ENCODE measurements around the gene CEND1. TPM values are rescaled to one million over a fixed set of nuclear protein-coding genes. Genes with fewer than 3 reads are reported as not detected.

The CEND1 gene
- polyA plus RNA-seq, 1 of the 3 experiments (the other 2 are of a cell fraction), result 3.6 TPM

DNA sequence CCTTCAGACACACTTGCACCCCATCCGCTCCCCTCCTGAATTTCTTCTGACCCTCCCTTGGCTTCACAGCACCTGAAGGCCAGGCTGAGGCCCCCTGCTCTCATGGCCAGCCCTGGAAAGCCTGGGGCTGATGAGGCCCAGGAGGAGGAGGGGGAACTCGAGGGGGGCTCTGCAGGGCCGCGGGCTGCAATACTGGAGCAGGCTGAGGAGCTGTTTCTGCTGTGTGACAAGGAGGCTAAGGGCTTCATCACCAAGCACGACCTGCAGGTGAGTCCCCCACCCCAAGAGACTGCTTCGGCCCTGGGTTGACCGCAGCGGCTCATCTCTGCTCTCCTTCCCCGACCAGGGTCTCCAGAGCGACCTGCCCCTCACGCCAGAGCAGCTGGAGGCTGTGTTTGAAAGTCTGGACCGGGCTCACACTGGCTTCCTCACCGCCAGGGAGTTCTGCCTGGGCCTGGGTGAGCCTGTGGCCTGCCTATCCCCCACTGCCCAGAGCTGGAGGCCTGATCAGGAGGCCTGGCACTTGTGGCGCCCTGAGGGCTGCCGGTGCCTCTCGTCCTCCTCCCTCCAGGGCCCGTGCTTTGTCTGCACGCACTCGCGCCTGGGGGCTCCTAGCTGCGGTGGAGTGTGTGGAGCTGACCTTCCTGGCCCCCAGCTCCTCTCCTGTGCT, 38.8 kb upstream of the CEND1 start (continued):
- TF ChIP-seq EP300 (IDR thresholded peaks at IDR 0.05; ENCODE audit: borderline replicate concordance in 1 of 2, low read depth in 1 of 2, low read length in 1 of 2) (no peak), FOSL2 (IDR thresholded peaks at IDR 0.05; ENCODE audit: borderline replicate concordance, low read depth) (no peak)

DNA sequence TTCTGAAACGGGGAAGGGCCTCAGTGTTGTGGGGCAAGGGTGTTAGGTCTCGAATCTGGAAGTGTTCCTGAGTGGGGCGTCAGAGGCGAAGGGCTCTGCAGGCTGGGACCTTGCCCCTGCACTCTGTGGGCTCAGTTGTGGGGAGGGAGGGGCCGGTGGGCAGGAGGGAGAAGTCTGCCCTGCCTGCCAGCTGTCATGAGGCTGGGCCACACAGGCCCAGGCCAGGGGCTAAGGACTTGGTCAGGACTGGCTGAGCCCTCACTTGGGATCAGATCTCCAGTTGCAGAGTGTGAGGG, 38.0 kb upstream of the CEND1 start, which contains the start of gene CRACR2B:
TSS of gene CRACR2B (plus strand) at position 23 of the 296 bp plus-strand sequence. CDS start 689 bp downstream, outside the sequence.
- peaks cover 0 to 19% of the 10 kb centered on the region in 2 experiments for H3K36me3 ChIP-seq (replicated peaks in 1 of 2; ENCODE audit: control insufficient read depth in 1 of 2, insufficient read depth in 2 of 2, low read length in 1 of 2)
- 97% methylated on average over 5 of the region's 5 CpGs for WGBS (ENCODE audit: low lambda C conversion rate)
- H3K4me1 ChIP-seq (ENCODE audit: control insufficient read depth in 1 of 2, insufficient read depth in 2 of 2, low read depth in 1 of 2, low read length in 1 of 2), result peaks cover 11 to 23% of the 10 kb centered on the region in 2 experiments; a peak in 2 of 4 replicates
- H3K9me2 ChIP-seq, result no peaks in the 10 kb centered on the region
- H3K9ac ChIP-seq, result no peak within 1 kb of the TSS
- TF ChIP-seq POLR2AphosphoS5 (IDR thresholded peaks at IDR 0.05; ENCODE audit: low read depth, low read length) (no peak), TCF12 (IDR thresholded peaks at IDR 0.05) (no peak), SIN3A (IDR thresholded peaks at IDR 0.05; ENCODE audit: borderline replicate concordance, low read depth, low read length) (no peak), RCOR1 (IDR thresholded peaks at IDR 0.05; ENCODE audit: low read length) (no peak), RAD21 (IDR thresholded peaks at IDR 0.05; ENCODE audit: low read length) (no peak), MEF2A (IDR thresholded peaks at IDR 0.05; ENCODE audit: borderline replicate concordance, low read depth) (no peak), GABPA (IDR thresholded peaks at IDR 0.05; ENCODE audit: low read depth) (no peak), FOXM1 (IDR thresholded peaks at IDR 0.05; ENCODE audit: low read depth) (no peak), ELF1 (IDR thresholded peaks at IDR 0.05) (no peak), TEAD4 (IDR thresholded peaks at IDR 0.05; ENCODE audit: borderline replicate concordance, insufficient read depth) (no peak), EZH2phosphoT487 (IDR thresholded peaks at IDR 0.05; ENCODE audit: borderline replicate concordance, low read depth) (no peak), RXRA (IDR thresholded peaks at IDR 0.05; ENCODE audit: borderline replicate concordance, low read depth) (no peak), GATA2 (CRISPR knock-in tag; IDR thresholded peaks at IDR 0.05) (no peak)
- TF ChIP-seq, protein P1, sequence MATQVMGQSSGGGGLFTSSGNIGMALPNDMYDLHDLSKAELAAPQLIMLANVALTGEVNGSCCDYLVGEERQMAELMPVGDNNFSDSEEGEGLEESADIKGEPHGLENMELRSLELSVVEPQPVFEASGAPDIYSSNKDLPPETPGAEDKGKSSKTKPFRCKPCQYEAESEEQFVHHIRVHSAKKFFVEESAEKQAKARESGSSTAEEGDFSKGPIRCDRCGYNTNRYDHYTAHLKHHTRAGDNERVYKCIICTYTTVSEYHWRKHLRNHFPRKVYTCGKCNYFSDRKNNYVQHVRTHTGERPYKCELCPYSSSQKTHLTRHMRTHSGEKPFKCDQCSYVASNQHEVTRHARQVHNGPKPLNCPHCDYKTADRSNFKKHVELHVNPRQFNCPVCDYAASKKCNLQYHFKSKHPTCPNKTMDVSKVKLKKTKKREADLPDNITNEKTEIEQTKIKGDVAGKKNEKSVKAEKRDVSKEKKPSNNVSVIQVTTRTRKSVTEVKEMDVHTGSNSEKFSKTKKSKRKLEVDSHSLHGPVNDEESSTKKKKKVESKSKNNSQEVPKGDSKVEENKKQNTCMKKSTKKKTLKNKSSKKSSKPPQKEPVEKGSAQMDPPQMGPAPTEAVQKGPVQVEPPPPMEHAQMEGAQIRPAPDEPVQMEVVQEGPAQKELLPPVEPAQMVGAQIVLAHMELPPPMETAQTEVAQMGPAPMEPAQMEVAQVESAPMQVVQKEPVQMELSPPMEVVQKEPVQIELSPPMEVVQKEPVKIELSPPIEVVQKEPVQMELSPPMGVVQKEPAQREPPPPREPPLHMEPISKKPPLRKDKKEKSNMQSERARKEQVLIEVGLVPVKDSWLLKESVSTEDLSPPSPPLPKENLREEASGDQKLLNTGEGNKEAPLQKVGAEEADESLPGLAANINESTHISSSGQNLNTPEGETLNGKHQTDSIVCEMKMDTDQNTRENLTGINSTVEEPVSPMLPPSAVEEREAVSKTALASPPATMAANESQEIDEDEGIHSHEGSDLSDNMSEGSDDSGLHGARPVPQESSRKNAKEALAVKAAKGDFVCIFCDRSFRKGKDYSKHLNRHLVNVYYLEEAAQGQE (IDR thresholded peaks at IDR 0.05; ENCODE audit: low read depth, low read length), result no peak
- TF ChIP-seq, protein P2, sequence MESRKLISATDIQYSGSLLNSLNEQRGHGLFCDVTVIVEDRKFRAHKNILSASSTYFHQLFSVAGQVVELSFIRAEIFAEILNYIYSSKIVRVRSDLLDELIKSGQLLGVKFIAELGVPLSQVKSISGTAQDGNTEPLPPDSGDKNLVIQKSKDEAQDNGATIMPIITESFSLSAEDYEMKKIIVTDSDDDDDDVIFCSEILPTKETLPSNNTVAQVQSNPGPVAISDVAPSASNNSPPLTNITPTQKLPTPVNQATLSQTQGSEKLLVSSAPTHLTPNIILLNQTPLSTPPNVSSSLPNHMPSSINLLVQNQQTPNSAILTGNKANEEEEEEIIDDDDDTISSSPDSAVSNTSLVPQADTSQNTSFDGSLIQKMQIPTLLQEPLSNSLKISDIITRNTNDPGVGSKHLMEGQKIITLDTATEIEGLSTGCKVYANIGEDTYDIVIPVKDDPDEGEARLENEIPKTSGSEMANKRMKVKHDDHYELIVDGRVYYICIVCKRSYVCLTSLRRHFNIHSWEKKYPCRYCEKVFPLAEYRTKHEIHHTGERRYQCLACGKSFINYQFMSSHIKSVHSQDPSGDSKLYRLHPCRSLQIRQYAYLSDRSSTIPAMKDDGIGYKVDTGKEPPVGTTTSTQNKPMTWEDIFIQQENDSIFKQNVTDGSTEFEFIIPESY (IDR thresholded peaks at IDR 0.05; ENCODE audit: borderline replicate concordance, low read depth), result no peak
- TF ChIP-seq, protein P3, sequence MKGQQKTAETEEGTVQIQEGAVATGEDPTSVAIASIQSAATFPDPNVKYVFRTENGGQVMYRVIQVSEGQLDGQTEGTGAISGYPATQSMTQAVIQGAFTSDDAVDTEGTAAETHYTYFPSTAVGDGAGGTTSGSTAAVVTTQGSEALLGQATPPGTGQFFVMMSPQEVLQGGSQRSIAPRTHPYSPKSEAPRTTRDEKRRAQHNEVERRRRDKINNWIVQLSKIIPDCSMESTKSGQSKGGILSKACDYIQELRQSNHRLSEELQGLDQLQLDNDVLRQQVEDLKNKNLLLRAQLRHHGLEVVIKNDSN (IDR thresholded peaks at IDR 0.05; ENCODE audit: borderline replicate concordance, low read depth), result no peak
- TF ChIP-seq, protein P4, sequence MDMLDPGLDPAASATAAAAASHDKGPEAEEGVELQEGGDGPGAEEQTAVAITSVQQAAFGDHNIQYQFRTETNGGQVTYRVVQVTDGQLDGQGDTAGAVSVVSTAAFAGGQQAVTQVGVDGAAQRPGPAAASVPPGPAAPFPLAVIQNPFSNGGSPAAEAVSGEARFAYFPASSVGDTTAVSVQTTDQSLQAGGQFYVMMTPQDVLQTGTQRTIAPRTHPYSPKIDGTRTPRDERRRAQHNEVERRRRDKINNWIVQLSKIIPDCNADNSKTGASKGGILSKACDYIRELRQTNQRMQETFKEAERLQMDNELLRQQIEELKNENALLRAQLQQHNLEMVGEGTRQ (IDR thresholded peaks at IDR 0.05; ENCODE audit: borderline replicate concordance, low read depth, low read length), result no peak
- H3K4me3 ChIP-seq (ENCODE audit: low read depth in 2 of 2, low read length in 1 of 2), result peak within 1 kb of the TSS in 1 of 2 experiments; percentile 25; a peak in 1 of 4 replicates
- no peaks in the 10 kb centered on the region for H3K9me3 ChIP-seq
- no peaks in the 10 kb centered on the region for H3F3A ChIP-seq (replicated peaks; ENCODE audit: insufficient read depth)
- H3K79me2 ChIP-seq (ENCODE audit: insufficient read depth), result peaks cover 19% of the 10 kb centered on the region
- 0 out of 2 replicates have a peak within 1 kb of the TSS, but pooled peaks have one; percentile 37 for H3K4me2 ChIP-seq
- no peak within 1 kb of the TSS for H3K27ac ChIP-seq (ENCODE audit: low read depth in 2 of 2, low read length in 1 of 2)
- peaks cover 7% of the 10 kb centered on the region for H4K20me1 ChIP-seq (ENCODE audit: insufficient read depth)
- DNase-seq, result no peak
- no peak within 1 kb of the TSS for H2AFZ ChIP-seq (ENCODE audit: low read depth)
- no peaks in the 10 kb centered on the region for H3K27me3 ChIP-seq (ENCODE audit: insufficient read depth)
- ChIA-PET CTCF (interaction anchor here (0.6 to 1.9 kb wide), 3 partner anchors 9 to 184 kb away, joined by 3 to 6 read pairs (median 3); partner anchors contain the start of gene PNPLA2), POLR2A (interaction anchor here (2.4 kb wide), 1 partner anchor 9 kb away, joined by 16 read pairs; the partner anchor contains the start of gene PNPLA2)
